ENCODE data around the gene ADGRA1.

DNA sequence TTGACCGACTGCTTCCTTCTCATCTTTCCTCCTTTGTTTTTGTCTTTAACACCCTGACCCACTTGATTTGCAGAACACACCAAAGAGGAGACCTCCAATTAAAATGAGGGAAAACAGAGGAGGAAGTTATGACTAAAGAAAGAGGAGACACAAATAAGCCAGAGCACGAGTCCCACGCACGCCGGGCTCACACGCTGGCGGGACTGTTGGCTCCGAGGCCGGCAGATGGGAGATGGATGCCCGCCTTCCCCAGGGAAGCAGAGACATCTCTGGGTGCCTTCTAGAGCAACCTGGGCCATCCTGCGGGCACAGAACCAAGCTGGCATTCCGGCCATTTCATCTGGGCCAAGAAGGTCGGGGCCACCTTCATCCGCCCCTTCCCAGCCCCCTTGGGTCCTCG lies 5.6 kb downstream of the ADGRA1 start:
- TF ChIP-seq, protein P1, sequence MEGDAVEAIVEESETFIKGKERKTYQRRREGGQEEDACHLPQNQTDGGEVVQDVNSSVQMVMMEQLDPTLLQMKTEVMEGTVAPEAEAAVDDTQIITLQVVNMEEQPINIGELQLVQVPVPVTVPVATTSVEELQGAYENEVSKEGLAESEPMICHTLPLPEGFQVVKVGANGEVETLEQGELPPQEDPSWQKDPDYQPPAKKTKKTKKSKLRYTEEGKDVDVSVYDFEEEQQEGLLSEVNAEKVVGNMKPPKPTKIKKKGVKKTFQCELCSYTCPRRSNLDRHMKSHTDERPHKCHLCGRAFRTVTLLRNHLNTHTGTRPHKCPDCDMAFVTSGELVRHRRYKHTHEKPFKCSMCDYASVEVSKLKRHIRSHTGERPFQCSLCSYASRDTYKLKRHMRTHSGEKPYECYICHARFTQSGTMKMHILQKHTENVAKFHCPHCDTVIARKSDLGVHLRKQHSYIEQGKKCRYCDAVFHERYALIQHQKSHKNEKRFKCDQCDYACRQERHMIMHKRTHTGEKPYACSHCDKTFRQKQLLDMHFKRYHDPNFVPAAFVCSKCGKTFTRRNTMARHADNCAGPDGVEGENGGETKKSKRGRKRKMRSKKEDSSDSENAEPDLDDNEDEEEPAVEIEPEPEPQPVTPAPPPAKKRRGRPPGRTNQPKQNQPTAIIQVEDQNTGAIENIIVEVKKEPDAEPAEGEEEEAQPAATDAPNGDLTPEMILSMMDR (conservative IDR thresholded peaks at IDR 0.05 in 1 of 2, IDR thresholded peaks at IDR 0.05 in 1 of 2; ENCODE audit: low read depth in 1 of 2, low read length in 2 of 2) = no peak
- TF ChIP-seq EZH2 (IDR thresholded peaks at IDR 0.05; ENCODE audit: low read length, missing control alignments) = no peak
